Measurements from ENCODE around the gene C6orf89. TPM values are rescaled to one million over a fixed set of nuclear protein-coding genes. Genes with fewer than 3 reads are reported as not detected.

Gene C6orf89
- total and polyA plus RNA-seq, 2 of the 13 experiments (the other 11 are each of a cell fraction or from before 2014, with no cell fraction given), result 22.1 to 32.2 TPM

- TF ChIP-seq PBX2 (CRISPR knock-in tag; IDR thresholded peaks at IDR 0.05) (no peak), TBL1XR1 (IDR thresholded peaks at IDR 0.05; ENCODE audit: borderline replicate concordance, low read length, partially characterized antibody) (no peak), CTCF (CRISPR knock-in tag; IDR thresholded peaks at IDR 0.05) (peak; percentile 88), ZBTB20 (CRISPR knock-in tag; IDR thresholded peaks at IDR 0.05; ENCODE audit: borderline replicate concordance, low read depth) (no peak), RBFOX2 (IDR thresholded peaks at IDR 0.05; ENCODE audit: low read depth, low read length) (no peak), RARA (CRISPR knock-in tag; IDR thresholded peaks at IDR 0.05) (no peak), SMC3 (IDR thresholded peaks at IDR 0.05; ENCODE audit: low read length) (peak; percentile 94), ZNF800 (CRISPR knock-in tag; IDR thresholded peaks at IDR 0.05) (0 out of 2 replicates have a peak, but pooled peaks have one; percentile 54), CSRNP1 (CRISPR knock-in tag; IDR thresholded peaks at IDR 0.05) (no peak), ATF3 (CRISPR knock-in tag; IDR thresholded peaks at IDR 0.05) (no peak), SAP130 (CRISPR knock-in tag; IDR thresholded peaks at IDR 0.05; ENCODE audit: low read depth) (peak; percentile 30; the same call in 1 of the 2 replicates), RBM39 (IDR thresholded peaks at IDR 0.05; ENCODE audit: low read depth, low read length, poor library complexity, severe bottlenecking) (no peak), SMAD1 (CRISPR knock-in tag; IDR thresholded peaks at IDR 0.05; ENCODE audit: borderline replicate concordance, low read depth) (0 out of 2 replicates have a peak, but pooled peaks have one; percentile 28), ZNF614 (CRISPR knock-in tag; IDR thresholded peaks at IDR 0.05; ENCODE audit: borderline replicate concordance) (peak; percentile 21; the same call in 1 of the 2 replicates), HNF4G (IDR thresholded peaks at IDR 0.05; ENCODE audit: borderline replicate concordance, low read depth, low read length) (no peak), HNF4G (CRISPR knock-in tag; IDR thresholded peaks at IDR 0.05; ENCODE audit: borderline replicate concordance, low read depth) (0 out of 2 replicates have a peak, but pooled peaks have one; percentile 34), BATF2 (CRISPR knock-in tag; IDR thresholded peaks at IDR 0.05) (no peak), ZHX1 (CRISPR knock-in tag; IDR thresholded peaks at IDR 0.05; ENCODE audit: low read depth) (no peak), MAFF (IDR thresholded peaks at IDR 0.05; ENCODE audit: low read depth, low read length) (0 out of 2 replicates have a peak, but pooled peaks have one; percentile 10)
These were observed 34.6 kb upstream of the C6orf89 start (continued) for GRCh38 chr6:36851149-36851614.

Data from HepG2 (cell line).